Lower lobe of right lung (tissue), 2 donors: Measurements from ENCODE around the gene INPP5A. TPM values are rescaled to one million over a fixed set of nuclear protein-coding genes. Genes with fewer than 3 reads are reported as not detected.

ENCODE experiments used
- ATAC-seq, 2 donors: fragments of 200-7000 bp; cut with Tn5 transposase; one replicate each; pipeline ENCODE4 v1.9.1; 2020 to 2022; ENCODE audit warnings: mild to moderate bottlenecking in 2 of 2, moderate library complexity in 2 of 2
- DNase-seq: peaks from one replicate; pipeline ENCODE4 v3.0.0-alpha.2; 2020
- H3K27ac ChIP-seq: fragments of 200-600 bp; one replicate; pipeline ENCODE4 v1.8.0; 2022
- H3K27me3 ChIP-seq: fragments of 200-600 bp; one replicate; pipeline ENCODE4 v1.8.0; 2022; ENCODE audit warnings: low read depth
- H3K36me3 ChIP-seq: fragments of 200-600 bp; one replicate; pipeline ENCODE4 v1.8.0; 2022; ENCODE audit warnings: mild to moderate bottlenecking
- H3K4me1 ChIP-seq: fragments of 200-600 bp; one replicate; pipeline ENCODE4 v1.8.0; 2022
- H3K4me3 ChIP-seq: fragments of 200-600 bp; one replicate; pipeline ENCODE4 v1.8.0; 2022; ENCODE audit warnings: mild to moderate bottlenecking
- H3K9me3 ChIP-seq: fragments of 200-600 bp; one replicate; pipeline ENCODE4 v1.8.0; 2022
- intact Hi-C: fragments of 100-400 bp; cut with DNase I; formaldehyde crosslinking; loops from one replicate; pipeline ENCODE4 v1.11.0; 2022
- total RNA-seq: library from RNA; stranded (reverse); fragmentation: NEBNext Ultra II Directional; extraction: Animal tissue kit (Norgen Biotek cat#: 25700); gene quantifications from one replicate; pipeline ENCODE4 v1.2.1, GENCODE V29; 2021
- TF ChIP-seq, protein P1 (sequence below): fragments of 200-600 bp; IDR thresholded peaks from one replicate; pipeline ENCODE4 v1.8.0; 2022; ENCODE audit warnings: antibody characterized with exemption, mild to moderate bottlenecking
- donor health status: DM: no; HTN: yes; CAD: no; lungs with severe emphysema.

The INPP5A gene
- total RNA-seq, 1 donor from 2014 or later: 34.1 TPM

- Histone ChIP-seq H3K4me1 (no peaks in the 10 kb centered on the region), H3K36me3 (peaks cover 47% of the 10 kb centered on the region), H3K9me3 (no peaks in the 10 kb centered on the region), H3K4me3 (no peak overlapping the region), H3K27ac (no peak overlapping the region), H3K27me3 (no peaks in the 10 kb centered on the region)
- intact Hi-C loops: no loop called here
- ATAC-seq (no peak), DNase-seq (peak; percentile 35)
- TF ChIP-seq, protein P1, sequence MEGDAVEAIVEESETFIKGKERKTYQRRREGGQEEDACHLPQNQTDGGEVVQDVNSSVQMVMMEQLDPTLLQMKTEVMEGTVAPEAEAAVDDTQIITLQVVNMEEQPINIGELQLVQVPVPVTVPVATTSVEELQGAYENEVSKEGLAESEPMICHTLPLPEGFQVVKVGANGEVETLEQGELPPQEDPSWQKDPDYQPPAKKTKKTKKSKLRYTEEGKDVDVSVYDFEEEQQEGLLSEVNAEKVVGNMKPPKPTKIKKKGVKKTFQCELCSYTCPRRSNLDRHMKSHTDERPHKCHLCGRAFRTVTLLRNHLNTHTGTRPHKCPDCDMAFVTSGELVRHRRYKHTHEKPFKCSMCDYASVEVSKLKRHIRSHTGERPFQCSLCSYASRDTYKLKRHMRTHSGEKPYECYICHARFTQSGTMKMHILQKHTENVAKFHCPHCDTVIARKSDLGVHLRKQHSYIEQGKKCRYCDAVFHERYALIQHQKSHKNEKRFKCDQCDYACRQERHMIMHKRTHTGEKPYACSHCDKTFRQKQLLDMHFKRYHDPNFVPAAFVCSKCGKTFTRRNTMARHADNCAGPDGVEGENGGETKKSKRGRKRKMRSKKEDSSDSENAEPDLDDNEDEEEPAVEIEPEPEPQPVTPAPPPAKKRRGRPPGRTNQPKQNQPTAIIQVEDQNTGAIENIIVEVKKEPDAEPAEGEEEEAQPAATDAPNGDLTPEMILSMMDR: no peak
Measured at GRCh38 chr10:132657127-132657706, 119.6 kb downstream of the INPP5A start.

GRCh38 chr10:132657748-132658147, 120.2 kb downstream of the INPP5A start:
- Histone ChIP-seq H3K27ac (no peak overlapping the region), H3K27me3 (no peaks in the 10 kb centered on the region), H3K4me3 (no peak overlapping the region), H3K9me3 (no peaks in the 10 kb centered on the region), H3K4me1 (no peaks in the 10 kb centered on the region), H3K36me3 (peaks cover 42% of the 10 kb centered on the region)
- intact Hi-C loops: no loop called here
- TF ChIP-seq, protein P1: no peak
- DNase-seq (peak; percentile 24), ATAC-seq (no peak)

- H3K4me3 ChIP-seq: no peak overlapping the region
- DNase-seq (peak; percentile 38), ATAC-seq (no peak)
- H3K4me1 ChIP-seq: no peaks in the 10 kb centered on the region
- H3K27me3 ChIP-seq: no peaks in the 10 kb centered on the region
- no peaks in the 10 kb centered on the region for H3K9me3 ChIP-seq
- H3K27ac ChIP-seq: no peak overlapping the region
- TF ChIP-seq, protein P1: no peak
- H3K36me3 ChIP-seq: peaks cover 33% of the 10 kb centered on the region
- intact Hi-C loops: no loop called here
Measured at GRCh38 chr10:132658546-132659205, 121.1 kb downstream of the INPP5A start.

- DNase-seq (no peak), ATAC-seq (no peak)
- no peaks in the 10 kb centered on the region for H3K4me1 ChIP-seq
- H3K27ac ChIP-seq: no peak overlapping the region
- no peaks in the 10 kb centered on the region for H3K27me3 ChIP-seq
- H3K9me3 ChIP-seq: no peaks in the 10 kb centered on the region
- TF ChIP-seq, protein P1: no peak
- intact Hi-C loops: no loop called here
- no peak overlapping the region for H3K4me3 ChIP-seq
- H3K36me3 ChIP-seq: peaks cover 30% of the 10 kb centered on the region
Measured at GRCh38 chr10:132659206-132660091, 121.9 kb downstream of the INPP5A start.

DNA sequence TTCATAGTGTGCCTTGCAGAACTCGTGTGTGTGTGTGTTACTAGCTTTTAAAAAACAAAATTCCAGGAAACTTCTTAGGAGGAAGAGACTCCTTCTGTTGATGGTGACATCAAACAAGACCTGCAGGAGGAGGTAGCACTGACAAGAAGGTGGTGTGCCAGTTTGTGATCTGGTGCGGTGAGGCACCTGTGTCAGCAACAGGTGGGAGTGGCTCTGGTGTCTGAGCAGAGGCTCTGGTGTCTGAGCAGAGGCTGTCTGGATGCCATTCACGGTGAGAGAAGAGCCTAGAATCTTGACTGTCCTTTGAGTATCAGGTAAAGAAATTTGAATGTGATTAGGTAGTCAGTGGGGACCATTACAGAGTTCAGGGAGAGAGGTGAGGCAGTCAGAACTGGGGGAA, 122.8 kb downstream of the INPP5A start:
- no peak overlapping the region for H3K4me3 ChIP-seq
- H3K27ac ChIP-seq: no peak overlapping the region
- intact Hi-C loops: no loop called here
- no peaks in the 10 kb centered on the region for H3K27me3 ChIP-seq
- H3K9me3 ChIP-seq: no peaks in the 10 kb centered on the region
- ATAC-seq (no peak), DNase-seq (no peak)
- TF ChIP-seq, protein P1: no peak
- peaks cover 26% of the 10 kb centered on the region for H3K36me3 ChIP-seq
- no peaks in the 10 kb centered on the region for H3K4me1 ChIP-seq
